ENCODE data around the gene HAPLN3.
A peak's percentile ranks its signal among the peaks of the same experiment; 100 is the strongest.

DNA sequence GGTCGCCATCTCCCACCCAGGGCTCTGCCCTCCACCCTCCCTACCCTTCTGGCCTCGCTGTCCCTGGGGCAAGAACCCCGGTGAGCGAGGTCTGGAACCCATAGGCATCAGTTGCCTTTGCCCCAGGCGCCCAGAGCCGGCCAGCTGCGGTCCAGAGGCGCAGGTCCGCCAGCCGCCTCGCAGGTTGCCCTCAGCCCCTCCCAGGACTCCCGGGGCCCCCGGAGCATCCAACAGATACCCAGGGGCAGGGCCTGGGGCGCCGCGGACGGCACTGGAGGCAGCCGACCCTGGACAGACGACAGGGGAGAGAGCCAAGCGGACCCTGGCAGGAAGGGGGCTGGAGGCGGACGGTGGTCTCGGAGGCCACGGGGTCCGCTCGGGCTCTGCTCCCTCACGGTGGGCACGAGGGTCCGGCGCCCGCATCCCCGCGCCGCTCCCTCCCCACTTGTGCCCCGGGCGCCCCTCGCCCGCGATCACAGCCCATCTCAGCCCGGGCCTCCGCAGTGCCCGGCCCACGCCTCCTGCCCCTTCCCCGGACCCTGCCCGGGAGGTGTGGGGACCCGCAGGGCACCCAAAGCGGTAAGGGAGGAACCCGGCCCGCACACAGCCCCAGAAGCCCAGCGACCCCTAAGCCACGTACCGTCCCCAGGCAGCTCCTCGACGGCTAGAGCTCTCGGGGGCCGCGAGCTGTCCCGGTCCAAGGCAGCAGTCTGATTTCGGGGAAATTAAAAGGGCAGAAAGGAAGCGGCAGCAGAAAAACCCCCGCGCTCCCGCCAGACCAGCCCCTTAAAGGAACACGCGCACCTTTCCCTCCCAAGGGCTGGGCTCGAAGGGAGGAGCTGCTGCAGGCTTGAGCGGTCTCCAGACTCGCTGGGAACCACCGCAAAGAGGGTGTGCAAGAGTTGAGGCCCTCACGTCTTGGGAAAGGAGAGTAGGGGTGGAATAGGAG lies at the start of gene HAPLN3:
- TF ChIP-seq, protein P1, sequence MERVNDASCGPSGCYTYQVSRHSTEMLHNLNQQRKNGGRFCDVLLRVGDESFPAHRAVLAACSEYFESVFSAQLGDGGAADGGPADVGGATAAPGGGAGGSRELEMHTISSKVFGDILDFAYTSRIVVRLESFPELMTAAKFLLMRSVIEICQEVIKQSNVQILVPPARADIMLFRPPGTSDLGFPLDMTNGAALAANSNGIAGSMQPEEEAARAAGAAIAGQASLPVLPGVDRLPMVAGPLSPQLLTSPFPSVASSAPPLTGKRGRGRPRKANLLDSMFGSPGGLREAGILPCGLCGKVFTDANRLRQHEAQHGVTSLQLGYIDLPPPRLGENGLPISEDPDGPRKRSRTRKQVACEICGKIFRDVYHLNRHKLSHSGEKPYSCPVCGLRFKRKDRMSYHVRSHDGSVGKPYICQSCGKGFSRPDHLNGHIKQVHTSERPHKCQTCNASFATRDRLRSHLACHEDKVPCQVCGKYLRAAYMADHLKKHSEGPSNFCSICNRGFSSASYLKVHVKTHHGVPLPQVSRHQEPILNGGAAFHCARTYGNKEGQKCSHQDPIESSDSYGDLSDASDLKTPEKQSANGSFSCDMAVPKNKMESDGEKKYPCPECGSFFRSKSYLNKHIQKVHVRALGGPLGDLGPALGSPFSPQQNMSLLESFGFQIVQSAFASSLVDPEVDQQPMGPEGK (tag by site-specific recombination; IDR thresholded peaks at IDR 0.05), result peak; percentile 34; the same call in 1 of the 2 replicates
- TF ChIP-seq, protein P2, sequence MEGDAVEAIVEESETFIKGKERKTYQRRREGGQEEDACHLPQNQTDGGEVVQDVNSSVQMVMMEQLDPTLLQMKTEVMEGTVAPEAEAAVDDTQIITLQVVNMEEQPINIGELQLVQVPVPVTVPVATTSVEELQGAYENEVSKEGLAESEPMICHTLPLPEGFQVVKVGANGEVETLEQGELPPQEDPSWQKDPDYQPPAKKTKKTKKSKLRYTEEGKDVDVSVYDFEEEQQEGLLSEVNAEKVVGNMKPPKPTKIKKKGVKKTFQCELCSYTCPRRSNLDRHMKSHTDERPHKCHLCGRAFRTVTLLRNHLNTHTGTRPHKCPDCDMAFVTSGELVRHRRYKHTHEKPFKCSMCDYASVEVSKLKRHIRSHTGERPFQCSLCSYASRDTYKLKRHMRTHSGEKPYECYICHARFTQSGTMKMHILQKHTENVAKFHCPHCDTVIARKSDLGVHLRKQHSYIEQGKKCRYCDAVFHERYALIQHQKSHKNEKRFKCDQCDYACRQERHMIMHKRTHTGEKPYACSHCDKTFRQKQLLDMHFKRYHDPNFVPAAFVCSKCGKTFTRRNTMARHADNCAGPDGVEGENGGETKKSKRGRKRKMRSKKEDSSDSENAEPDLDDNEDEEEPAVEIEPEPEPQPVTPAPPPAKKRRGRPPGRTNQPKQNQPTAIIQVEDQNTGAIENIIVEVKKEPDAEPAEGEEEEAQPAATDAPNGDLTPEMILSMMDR (tag by site-specific recombination; IDR thresholded peaks at IDR 0.05), result no peak
- TF ChIP-seq ZNF433 (tag by site-specific recombination; IDR thresholded peaks at IDR 0.05; ENCODE audit: low read depth), result no peak
- TF ChIP-seq ZNF571 (tag by site-specific recombination; IDR thresholded peaks at IDR 0.05), result no peak
- TF ChIP-seq ZNF132 (tag by site-specific recombination; IDR thresholded peaks at IDR 0.05; ENCODE audit: borderline replicate concordance), result no peak
- no peak for TF ChIP-seq ZBTB17 (tag by site-specific recombination; IDR thresholded peaks at IDR 0.05)
- TF ChIP-seq, protein P3, sequence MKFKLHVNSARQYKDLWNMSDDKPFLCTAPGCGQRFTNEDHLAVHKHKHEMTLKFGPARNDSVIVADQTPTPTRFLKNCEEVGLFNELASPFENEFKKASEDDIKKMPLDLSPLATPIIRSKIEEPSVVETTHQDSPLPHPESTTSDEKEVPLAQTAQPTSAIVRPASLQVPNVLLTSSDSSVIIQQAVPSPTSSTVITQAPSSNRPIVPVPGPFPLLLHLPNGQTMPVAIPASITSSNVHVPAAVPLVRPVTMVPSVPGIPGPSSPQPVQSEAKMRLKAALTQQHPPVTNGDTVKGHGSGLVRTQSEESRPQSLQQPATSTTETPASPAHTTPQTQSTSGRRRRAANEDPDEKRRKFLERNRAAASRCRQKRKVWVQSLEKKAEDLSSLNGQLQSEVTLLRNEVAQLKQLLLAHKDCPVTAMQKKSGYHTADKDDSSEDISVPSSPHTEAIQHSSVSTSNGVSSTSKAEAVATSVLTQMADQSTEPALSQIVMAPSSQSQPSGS (tag by site-specific recombination; IDR thresholded peaks at IDR 0.05; ENCODE audit: low read depth), result no peak
- no peak for TF ChIP-seq ZNF311 (tag by site-specific recombination; IDR thresholded peaks at IDR 0.05; ENCODE audit: borderline replicate concordance)
- peak; percentile 64; the same call in 1 of the 2 replicates for TF ChIP-seq ZNF777 (tag by site-specific recombination; IDR thresholded peaks at IDR 0.05; ENCODE audit: borderline replicate concordance)
- TF ChIP-seq KLF16 (tag by site-specific recombination; IDR thresholded peaks at IDR 0.05), result no peak
- no peak for TF ChIP-seq ZNF530 (tag by site-specific recombination; IDR thresholded peaks at IDR 0.05; ENCODE audit: low read depth)
- no peak for TF ChIP-seq ZNF350 (tag by site-specific recombination; IDR thresholded peaks at IDR 0.05)
- TF ChIP-seq ZSCAN23 (tag by site-specific recombination; IDR thresholded peaks at IDR 0.05), result no peak
- TF ChIP-seq, protein P4, sequence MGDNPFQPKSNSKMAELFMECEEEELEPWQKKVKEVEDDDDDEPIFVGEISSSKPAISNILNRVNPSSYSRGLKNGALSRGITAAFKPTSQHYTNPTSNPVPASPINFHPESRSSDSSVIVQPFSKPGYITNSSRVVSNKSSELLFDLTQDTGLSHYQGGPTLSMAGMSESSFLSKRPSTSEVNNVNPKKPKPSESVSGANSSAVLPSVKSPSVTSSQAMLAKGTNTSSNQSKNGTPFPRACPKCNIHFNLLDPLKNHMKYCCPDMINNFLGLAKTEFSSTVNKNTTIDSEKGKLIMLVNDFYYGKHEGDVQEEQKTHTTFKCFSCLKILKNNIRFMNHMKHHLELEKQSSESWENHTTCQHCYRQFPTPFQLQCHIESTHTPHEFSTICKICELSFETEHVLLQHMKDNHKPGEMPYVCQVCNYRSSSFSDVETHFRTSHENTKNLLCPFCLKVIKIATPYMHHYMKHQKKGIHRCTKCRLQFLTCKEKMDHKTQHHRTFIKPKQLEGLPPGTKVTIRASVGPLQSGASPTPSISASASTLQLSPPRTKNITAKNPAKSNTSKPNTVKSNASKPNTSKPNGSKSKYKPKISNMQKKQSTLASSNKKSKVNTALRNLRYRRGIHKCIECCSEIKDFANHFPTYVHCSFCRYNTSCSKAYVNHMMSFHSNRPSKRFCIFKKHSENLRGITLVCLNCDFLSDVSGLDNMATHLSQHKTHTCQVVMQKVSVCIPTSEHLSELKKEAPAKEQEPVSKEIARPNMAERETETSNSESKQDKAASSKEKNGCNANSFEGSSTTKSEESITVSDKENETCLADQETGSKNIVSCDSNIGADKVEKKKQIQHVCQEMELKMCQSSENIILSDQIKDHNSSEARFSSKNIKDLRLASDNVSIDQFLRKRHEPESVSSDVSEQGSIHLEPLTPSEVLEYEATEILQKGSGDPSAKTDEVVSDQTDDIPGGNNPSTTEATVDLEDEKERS (tag by site-specific recombination; IDR thresholded peaks at IDR 0.05), result no peak
